Kidney epithelial cell (primary cell): Measurements from ENCODE around the gene RAD51B. TPM values are rescaled to one million over a fixed set of nuclear protein-coding genes. Genes with fewer than 3 reads are reported as not detected.

Source experiments
- DNase-seq: peaks from one replicate; pipeline ENCODE4 v3.0.0-alpha.2; 2010; ENCODE audit warnings: low read depth
- H3K27me3 ChIP-seq: 2 replicates; pipeline ENCODE4 v1.6.0; 2011; ENCODE audit warnings: low read length; ENCODE audit not compliant: control insufficient read depth, insufficient read depth
- H3K36me3 ChIP-seq: 2 replicates; pipeline ENCODE4 v1.5.1; 2011; ENCODE audit warnings: low read length; ENCODE audit not compliant: control insufficient read depth, insufficient read depth
- H3K4me3 ChIP-seq: 2 replicates; pipeline ENCODE4 v1.5.1; 2011; ENCODE audit warnings: low read depth, mild to moderate bottlenecking, control low read depth, low read length
- total RNA-seq: library from RNA; depleted of rRNA; stranded (reverse); fragments of >200 nt; gene quantifications from 2 replicates; pipeline ENCODE4 v1.2.3, GENCODE V29; 2015
- TF ChIP-seq, protein P1 (sequence below): IDR thresholded peaks from 2 replicates; pipeline ENCODE4 v1.5.1; 2011; ENCODE audit warnings: mild to moderate bottlenecking, moderate library complexity, low read length, control low read depth, inconsistent platforms; ENCODE audit not compliant: insufficient read depth, poor library complexity, severe bottlenecking

RAD51B gene
- total RNA-seq, 1 donor from 2014 or later, result 9.5 TPM

DNA sequence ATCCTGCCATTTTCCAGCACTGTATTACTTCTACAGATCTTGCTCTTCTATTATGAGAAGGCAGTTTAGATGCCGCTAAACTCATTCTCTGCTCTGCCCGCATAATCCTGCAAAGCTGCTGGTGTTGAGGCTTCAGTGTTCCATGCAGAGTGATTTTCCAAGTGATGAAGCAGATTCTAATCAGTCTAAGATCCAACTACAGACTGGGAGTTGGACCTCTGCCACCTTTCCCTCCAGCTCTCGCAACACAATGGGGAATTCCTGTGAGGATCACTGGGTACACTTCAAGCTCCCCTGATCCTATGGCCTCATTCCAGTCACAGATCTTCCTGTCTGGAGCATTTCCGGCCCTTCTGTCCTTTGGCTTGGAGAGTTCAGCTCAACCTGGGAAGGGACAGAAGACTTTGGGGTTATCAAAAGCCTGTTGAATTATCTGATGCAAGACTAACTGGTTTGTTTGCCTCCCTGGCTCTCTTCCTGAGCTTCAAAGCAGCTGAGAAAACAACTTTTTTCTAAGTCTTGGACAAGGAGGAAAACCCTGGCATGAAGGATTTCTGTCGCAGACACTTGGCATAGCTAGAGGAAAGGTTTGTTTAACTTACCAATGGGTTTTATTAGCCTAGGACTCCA, 639.4 kb downstream of the RAD51B start:
- no peak overlapping the region for H3K4me3 ChIP-seq
- peak; percentile 91 for DNase-seq
- H3K36me3 ChIP-seq, result no peaks in the 10 kb centered on the region
- no peaks in the 10 kb centered on the region for H3K27me3 ChIP-seq
- TF ChIP-seq, protein P1, sequence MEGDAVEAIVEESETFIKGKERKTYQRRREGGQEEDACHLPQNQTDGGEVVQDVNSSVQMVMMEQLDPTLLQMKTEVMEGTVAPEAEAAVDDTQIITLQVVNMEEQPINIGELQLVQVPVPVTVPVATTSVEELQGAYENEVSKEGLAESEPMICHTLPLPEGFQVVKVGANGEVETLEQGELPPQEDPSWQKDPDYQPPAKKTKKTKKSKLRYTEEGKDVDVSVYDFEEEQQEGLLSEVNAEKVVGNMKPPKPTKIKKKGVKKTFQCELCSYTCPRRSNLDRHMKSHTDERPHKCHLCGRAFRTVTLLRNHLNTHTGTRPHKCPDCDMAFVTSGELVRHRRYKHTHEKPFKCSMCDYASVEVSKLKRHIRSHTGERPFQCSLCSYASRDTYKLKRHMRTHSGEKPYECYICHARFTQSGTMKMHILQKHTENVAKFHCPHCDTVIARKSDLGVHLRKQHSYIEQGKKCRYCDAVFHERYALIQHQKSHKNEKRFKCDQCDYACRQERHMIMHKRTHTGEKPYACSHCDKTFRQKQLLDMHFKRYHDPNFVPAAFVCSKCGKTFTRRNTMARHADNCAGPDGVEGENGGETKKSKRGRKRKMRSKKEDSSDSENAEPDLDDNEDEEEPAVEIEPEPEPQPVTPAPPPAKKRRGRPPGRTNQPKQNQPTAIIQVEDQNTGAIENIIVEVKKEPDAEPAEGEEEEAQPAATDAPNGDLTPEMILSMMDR, result no peak

DNA sequence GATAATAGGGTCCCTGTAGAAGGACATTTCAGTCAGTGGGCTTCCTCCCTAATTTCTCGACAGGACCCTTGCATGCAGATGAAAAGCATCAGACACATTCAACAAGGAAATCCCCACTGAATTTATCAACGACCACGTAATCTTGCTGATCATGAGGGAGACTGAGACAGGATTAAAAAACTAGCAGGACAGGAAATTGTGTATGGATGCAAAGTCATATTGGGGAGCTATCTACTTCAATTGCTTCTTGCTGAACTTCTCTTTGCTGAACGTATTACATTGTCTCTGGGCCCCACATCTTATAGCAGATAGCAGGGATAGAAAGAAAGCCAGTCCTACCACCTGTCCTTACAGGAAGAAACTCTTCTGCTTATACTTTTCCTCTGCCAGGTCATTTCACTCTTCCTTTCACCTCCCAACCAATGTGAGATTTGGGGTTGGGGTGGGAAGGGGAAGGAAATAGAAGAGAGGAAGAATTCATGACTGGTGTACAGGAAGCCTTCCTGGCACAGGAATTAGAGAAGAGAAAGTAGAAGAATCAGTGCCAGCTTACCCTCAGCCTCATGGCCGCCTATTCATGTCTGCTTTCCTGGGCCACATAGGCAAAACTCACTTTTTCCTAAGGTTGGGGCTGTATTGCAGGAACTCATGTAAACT, 640.0 kb downstream of the RAD51B start:
- no peak for DNase-seq
- Histone ChIP-seq H3K27me3 (no peaks in the 10 kb centered on the region), H3K4me3 (no peak overlapping the region), H3K36me3 (no peaks in the 10 kb centered on the region)
- TF ChIP-seq, protein P1, result no peak

DNA sequence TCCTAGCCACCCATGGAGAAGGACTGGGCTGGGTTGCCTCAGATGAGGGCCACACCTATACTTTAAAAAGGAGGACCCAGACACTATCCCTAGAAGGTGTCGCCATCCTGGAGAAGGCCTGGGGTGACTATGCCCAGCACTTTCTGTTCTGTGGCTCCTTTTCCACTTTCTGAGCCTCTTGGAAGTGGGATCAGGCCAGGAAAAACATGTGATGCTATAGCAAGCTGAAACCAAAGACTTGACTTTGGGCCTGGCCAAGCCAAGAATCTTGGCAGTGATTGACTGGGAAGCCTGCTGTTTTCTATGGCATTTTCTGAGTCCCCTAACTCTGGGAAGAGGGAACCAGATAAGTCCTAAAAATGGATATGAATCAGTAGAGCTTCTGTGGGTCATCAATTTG, 641.0 kb downstream of the RAD51B start:
- Histone ChIP-seq H3K27me3 (no peaks in the 10 kb centered on the region), H3K4me3 (no peak overlapping the region), H3K36me3 (no peaks in the 10 kb centered on the region)
- TF ChIP-seq, protein P1, result no peak
- DNase-seq, result no peak

DNA sequence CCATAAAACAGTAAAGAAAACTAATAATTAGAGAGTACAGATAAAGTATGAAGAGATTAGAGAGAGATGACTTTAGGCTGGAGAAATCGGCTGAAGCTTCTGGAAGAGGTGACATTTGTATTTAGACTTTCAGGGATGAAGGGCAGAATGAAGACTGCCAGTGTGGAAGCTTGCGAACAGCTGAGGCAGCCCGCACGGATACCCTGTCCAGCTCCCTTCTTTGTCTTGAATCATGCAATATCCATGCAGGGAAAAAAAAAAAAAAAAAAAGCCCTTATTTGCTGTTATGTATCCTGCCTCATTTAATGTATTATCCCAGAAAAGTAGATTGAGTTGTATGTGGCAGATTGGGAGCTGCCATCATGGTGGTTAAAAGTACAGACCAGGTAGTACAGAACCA, 641.5 kb downstream of the RAD51B start:
- Histone ChIP-seq H3K36me3 (no peaks in the 10 kb centered on the region), H3K27me3 (no peaks in the 10 kb centered on the region), H3K4me3 (no peak overlapping the region)
- no peak for DNase-seq
- TF ChIP-seq, protein P1, result no peak

DNA sequence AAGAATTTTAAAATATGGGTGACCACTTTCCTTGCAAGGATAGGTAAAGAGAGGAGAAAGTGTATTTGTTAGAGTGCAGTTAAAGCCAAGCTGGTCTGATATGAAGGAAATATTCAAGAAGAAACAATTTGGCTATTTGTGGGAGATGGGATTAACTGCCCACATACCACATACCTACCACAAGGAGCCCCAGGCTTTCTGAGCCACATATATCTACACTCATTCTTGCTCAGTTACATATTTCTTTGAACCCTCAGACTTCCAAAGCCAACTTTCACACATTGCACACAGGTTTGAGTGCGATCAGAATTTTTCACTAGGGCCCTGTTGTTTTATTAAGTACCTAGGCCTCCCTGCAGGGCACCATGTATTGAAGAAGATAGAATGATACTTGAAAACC, 643.1 kb downstream of the RAD51B start:
- no peak for DNase-seq
- Histone ChIP-seq H3K36me3 (no peaks in the 10 kb centered on the region), H3K4me3 (no peak overlapping the region), H3K27me3 (no peaks in the 10 kb centered on the region)
- TF ChIP-seq, protein P1, result peak; percentile 20

DNA sequence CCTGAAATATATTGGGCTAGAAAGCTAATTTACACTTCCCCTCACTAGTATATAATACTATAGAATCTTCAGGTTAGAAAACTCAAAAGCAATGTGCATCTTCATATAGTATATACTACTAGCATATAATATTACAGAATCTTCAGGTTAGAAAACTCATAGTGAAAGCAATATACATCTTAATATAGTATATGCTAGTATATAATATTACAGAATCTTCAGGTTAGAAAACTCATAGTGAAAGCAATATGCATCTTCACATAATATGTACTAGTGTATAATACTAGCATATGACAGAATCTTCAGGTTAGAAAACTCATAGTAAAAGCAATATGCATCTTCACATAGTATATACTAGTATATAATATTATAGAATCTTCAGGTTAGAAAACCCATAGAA, 643.7 kb downstream of the RAD51B start:
- no peak for DNase-seq
- TF ChIP-seq, protein P1, result no peak

More for the DNA sequence above, 643.7 kb downstream of the RAD51B start:
- H3K27me3 ChIP-seq, result no peaks in the 10 kb centered on the region
- no peaks in the 10 kb centered on the region for H3K36me3 ChIP-seq
- no peak overlapping the region for H3K4me3 ChIP-seq
